C4-2B (cell line): ENCODE measurements around the gene TOB1.

Source experiments
- CTCF ChIP-seq: fragments of 450-650 bp; conservative IDR thresholded peaks from 2 replicates; pipeline ENCODE4 v1.5.1; 2017; ENCODE audit warnings: mild to moderate bottlenecking
- ZFX ChIP-seq: fragments of 450-650 bp; IDR thresholded peaks from 2 replicates; pipeline ENCODE4 v1.6.1; 2017

DNA sequence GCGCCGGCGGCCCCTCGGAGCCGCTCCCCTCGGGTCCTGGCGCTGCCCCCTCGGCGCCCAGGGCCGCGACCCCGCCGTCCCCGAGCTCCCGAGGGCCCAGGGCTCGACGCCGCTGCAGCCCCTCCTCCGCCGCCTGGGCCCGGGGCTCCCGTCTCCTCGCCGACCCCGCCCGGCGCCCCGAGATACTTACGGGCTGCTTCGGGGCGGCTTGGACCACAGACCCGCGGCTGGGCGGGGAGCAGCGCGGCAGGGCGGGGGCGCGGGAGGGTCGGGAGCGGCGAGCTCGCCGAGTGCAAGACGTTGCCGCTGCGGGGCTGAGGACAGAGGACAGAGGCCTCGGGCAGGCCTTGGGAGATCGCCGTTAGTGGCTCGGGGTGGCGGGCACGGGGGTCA is 290 bp downstream of the TOB1 start:
- no peak for TF ChIP-seq CTCF
- peak; percentile 64 for TF ChIP-seq ZFX
